Measurements from ENCODE around the gene SRPK2. TPM values are rescaled to one million over a fixed set of nuclear protein-coding genes. Genes with fewer than 3 reads are reported as not detected.

The SRPK2 gene
- total and polyA plus RNA-seq, 2 of the 13 experiments (the other 11 are each of a cell fraction or from before 2014, with no cell fraction given) = 10.1 to 22.3 TPM

DNA sequence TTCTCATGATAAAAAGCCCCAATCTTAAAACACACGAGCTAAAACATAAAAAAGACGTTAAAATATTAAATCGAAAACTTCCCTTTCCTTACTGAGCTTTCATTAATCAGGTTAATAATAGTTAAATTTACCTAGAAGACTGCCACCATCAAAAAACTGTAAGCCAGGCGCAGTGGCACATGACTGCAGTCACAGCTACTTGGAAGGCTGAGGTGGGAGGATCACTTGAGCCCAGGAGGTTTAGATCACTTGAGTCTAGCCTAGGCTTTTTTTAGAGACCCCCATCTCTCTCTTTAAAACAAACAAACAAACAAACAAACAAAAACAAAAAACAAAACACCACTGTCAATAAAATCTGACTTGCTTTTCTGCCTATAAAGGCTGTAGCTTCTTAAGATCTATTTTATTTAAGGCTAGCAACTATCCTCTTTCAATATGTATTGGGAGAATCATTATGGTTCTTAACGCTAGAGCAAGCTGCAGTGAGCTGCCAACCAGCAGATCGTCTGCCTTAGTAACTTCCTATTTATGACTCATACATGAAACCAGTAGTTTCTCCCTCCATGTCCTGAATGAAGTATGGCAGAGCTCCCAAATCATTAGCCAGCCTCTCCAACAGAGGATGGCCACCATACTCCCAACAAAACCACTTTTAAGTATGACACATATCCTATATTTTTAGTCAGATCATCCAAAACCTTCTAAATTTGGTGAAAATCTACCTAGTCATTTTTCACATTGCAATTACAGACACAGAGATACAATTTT lies 163.7 kb downstream of the SRPK2 start (continued):
- TF ChIP-seq, protein P1, sequence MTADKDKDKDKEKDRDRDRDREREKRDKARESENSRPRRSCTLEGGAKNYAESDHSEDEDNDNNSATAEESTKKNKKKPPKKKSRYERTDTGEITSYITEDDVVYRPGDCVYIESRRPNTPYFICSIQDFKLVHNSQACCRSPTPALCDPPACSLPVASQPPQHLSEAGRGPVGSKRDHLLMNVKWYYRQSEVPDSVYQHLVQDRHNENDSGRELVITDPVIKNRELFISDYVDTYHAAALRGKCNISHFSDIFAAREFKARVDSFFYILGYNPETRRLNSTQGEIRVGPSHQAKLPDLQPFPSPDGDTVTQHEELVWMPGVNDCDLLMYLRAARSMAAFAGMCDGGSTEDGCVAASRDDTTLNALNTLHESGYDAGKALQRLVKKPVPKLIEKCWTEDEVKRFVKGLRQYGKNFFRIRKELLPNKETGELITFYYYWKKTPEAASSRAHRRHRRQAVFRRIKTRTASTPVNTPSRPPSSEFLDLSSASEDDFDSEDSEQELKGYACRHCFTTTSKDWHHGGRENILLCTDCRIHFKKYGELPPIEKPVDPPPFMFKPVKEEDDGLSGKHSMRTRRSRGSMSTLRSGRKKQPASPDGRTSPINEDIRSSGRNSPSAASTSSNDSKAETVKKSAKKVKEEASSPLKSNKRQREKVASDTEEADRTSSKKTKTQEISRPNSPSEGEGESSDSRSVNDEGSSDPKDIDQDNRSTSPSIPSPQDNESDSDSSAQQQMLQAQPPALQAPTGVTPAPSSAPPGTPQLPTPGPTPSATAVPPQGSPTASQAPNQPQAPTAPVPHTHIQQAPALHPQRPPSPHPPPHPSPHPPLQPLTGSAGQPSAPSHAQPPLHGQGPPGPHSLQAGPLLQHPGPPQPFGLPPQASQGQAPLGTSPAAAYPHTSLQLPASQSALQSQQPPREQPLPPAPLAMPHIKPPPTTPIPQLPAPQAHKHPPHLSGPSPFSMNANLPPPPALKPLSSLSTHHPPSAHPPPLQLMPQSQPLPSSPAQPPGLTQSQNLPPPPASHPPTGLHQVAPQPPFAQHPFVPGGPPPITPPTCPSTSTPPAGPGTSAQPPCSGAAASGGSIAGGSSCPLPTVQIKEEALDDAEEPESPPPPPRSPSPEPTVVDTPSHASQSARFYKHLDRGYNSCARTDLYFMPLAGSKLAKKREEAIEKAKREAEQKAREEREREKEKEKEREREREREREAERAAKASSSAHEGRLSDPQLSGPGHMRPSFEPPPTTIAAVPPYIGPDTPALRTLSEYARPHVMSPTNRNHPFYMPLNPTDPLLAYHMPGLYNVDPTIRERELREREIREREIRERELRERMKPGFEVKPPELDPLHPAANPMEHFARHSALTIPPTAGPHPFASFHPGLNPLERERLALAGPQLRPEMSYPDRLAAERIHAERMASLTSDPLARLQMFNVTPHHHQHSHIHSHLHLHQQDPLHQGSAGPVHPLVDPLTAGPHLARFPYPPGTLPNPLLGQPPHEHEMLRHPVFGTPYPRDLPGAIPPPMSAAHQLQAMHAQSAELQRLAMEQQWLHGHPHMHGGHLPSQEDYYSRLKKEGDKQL (CRISPR knock-in tag; IDR thresholded peaks at IDR 0.05; ENCODE audit: low read depth) = no peak
- TF ChIP-seq, protein P2, sequence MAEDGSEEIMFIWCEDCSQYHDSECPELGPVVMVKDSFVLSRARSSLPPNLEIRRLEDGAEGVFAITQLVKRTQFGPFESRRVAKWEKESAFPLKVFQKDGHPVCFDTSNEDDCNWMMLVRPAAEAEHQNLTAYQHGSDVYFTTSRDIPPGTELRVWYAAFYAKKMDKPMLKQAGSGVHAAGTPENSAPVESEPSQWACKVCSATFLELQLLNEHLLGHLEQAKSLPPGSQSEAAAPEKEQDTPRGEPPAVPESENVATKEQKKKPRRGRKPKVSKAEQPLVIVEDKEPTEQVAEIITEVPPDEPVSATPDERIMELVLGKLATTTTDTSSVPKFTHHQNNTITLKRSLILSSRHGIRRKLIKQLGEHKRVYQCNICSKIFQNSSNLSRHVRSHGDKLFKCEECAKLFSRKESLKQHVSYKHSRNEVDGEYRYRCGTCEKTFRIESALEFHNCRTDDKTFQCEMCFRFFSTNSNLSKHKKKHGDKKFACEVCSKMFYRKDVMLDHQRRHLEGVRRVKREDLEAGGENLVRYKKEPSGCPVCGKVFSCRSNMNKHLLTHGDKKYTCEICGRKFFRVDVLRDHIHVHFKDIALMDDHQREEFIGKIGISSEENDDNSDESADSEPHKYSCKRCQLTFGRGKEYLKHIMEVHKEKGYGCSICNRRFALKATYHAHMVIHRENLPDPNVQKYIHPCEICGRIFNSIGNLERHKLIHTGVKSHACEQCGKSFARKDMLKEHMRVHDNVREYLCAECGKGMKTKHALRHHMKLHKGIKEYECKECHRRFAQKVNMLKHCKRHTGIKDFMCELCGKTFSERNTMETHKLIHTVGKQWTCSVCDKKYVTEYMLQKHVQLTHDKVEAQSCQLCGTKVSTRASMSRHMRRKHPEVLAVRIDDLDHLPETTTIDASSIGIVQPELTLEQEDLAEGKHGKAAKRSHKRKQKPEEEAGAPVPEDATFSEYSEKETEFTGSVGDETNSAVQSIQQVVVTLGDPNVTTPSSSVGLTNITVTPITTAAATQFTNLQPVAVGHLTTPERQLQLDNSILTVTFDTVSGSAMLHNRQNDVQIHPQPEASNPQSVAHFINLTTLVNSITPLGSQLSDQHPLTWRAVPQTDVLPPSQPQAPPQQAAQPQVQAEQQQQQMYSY (CRISPR knock-in tag; IDR thresholded peaks at IDR 0.05) = no peak
- TF ChIP-seq SCMH1 (CRISPR knock-in tag; IDR thresholded peaks at IDR 0.05; ENCODE audit: borderline replicate concordance) = no peak
- TF ChIP-seq, protein P3, sequence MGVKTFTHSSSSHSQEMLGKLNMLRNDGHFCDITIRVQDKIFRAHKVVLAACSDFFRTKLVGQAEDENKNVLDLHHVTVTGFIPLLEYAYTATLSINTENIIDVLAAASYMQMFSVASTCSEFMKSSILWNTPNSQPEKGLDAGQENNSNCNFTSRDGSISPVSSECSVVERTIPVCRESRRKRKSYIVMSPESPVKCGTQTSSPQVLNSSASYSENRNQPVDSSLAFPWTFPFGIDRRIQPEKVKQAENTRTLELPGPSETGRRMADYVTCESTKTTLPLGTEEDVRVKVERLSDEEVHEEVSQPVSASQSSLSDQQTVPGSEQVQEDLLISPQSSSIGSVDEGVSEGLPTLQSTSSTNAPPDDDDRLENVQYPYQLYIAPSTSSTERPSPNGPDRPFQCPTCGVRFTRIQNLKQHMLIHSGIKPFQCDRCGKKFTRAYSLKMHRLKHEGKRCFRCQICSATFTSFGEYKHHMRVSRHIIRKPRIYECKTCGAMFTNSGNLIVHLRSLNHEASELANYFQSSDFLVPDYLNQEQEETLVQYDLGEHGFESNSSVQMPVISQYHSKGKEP (CRISPR knock-in tag; IDR thresholded peaks at IDR 0.05) = no peak
- TF ChIP-seq, protein P4, sequence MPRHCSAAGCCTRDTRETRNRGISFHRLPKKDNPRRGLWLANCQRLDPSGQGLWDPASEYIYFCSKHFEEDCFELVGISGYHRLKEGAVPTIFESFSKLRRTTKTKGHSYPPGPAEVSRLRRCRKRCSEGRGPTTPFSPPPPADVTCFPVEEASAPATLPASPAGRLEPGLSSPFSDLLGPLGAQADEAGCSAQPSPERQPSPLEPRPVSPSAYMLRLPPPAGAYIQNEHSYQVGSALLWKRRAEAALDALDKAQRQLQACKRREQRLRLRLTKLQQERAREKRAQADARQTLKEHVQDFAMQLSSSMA (CRISPR knock-in tag; IDR thresholded peaks at IDR 0.05) = no peak
- TF ChIP-seq ZNF549 (CRISPR knock-in tag; IDR thresholded peaks at IDR 0.05) = no peak

Measured in HepG2 (cell line).